Caco-2 (cell line): ENCODE data around the gene PCDH19. TPM values are rescaled to one million over a fixed set of nuclear protein-coding genes. Genes with fewer than 3 reads are reported as not detected.

Experiments
- BruUV-seq: library from RNA; stranded (reverse); fragments of 400-500 nt; replicated peaks from 2 replicates; lab custom pipeline; 2021; lab: Mats Ljungman, UMichigan
- CTCF ChIA-PET: fragments of 300-600 bp; sonication (Branson Sonifier 250); formaldehyde crosslinking; loops from one replicate; lab custom pipeline; 2022; ENCODE audit warnings: antibody characterized with exemption; lab: Charles Lee
- POLR2A ChIA-PET: fragments of 300-600 bp; sonication (Branson Sonifier 250); formaldehyde crosslinking; loops from one replicate; lab custom pipeline; 2022; ENCODE audit warnings: antibody characterized with exemption; lab: Charles Lee
- DNase-seq, 2 experiments: peaks; one replicate each; pipeline versions ENCODE4 v3.0.0 to v3.0.0-alpha.2; 2020 to 2022
- H3K27me3 ChIP-seq: replicated peaks from 2 replicates; pipeline ENCODE4 v1.6.0; 2011; ENCODE audit warnings: low read length; ENCODE audit not compliant: control insufficient read depth, insufficient read depth
- H3K36me3 ChIP-seq: 2 replicates; pipeline ENCODE4 v1.5.1; 2011; ENCODE audit warnings: low read length; ENCODE audit not compliant: control insufficient read depth, insufficient read depth
- H3K4me1 ChIP-seq: fragments of 250-450 bp; sonication (Bioruptor Pico); 2 replicates; pipeline ENCODE4 v1.5.1; 2020; ENCODE audit warnings: mild to moderate bottlenecking
- H3K4me3 ChIP-seq: 2 replicates; pipeline ENCODE4 v1.5.1; 2011; ENCODE audit warnings: low read depth, mild to moderate bottlenecking, control low read depth, low read length
- H3K9me3 ChIP-seq: fragments of 250-450 bp; sonication (Bioruptor Pico); 2 replicates; pipeline ENCODE4 v1.5.1; 2020; ENCODE audit warnings: mild to moderate bottlenecking, moderate library complexity
- H3K27ac Mint-ChIP-seq: one replicate; pipeline ENCODE4 v1.8.0; 2022; ENCODE audit warnings: mixed read lengths; ENCODE audit not compliant: unreplicated experiment
- H3K27me3 Mint-ChIP-seq: one replicate; pipeline ENCODE4 v1.8.0; 2022; ENCODE audit warnings: mixed read lengths; ENCODE audit not compliant: insufficient read depth, unreplicated experiment
- H3K36me3 Mint-ChIP-seq: one replicate; pipeline ENCODE4 v1.8.0; 2022; ENCODE audit warnings: mild to moderate bottlenecking, mixed read lengths; ENCODE audit not compliant: insufficient read depth, unreplicated experiment
- H3K4me1 Mint-ChIP-seq: one replicate; pipeline ENCODE4 v1.8.0; 2022; ENCODE audit warnings: low read depth, mixed read lengths; ENCODE audit not compliant: unreplicated experiment
- H3K4me3 Mint-ChIP-seq: one replicate; pipeline ENCODE4 v1.8.0; 2022; ENCODE audit warnings: mild to moderate bottlenecking, moderate library complexity, mixed read lengths; ENCODE audit not compliant: unreplicated experiment
- H3K9me3 Mint-ChIP-seq: one replicate; pipeline ENCODE4 v1.8.0; 2022; ENCODE audit warnings: mixed read lengths; ENCODE audit not compliant: unreplicated experiment
- CTCF ChIP-seq, 2 experiments: fragments of 200-600 bp in 1 of 2; IDR thresholded peaks; 1 replicate in 1 of 2; 2 replicates in 1 of 2; pipeline versions ENCODE4 v1.5.1 to v1.8.0; 2011 to 2022; ENCODE audit warnings: antibody characterized with exemption in 1 of 2, control low read depth in 1 of 2, inconsistent platforms in 1 of 2, low read depth in 1 of 2, low read length in 1 of 2, mild to moderate bottlenecking in 1 of 2, moderate library complexity in 1 of 2; ENCODE audit not compliant: insufficient read depth in 1 of 2, severe bottlenecking in 1 of 2, unreplicated experiment in 1 of 2
- intact Hi-C: fragments of 100-400 bp; cut with micrococcal nuclease; formaldehyde crosslinking; loops from one replicate; pipeline ENCODE4 v1.10.0; 2022; ENCODE audit not compliant: unreplicated experiment
- total RNA-seq: library from RNA; stranded (reverse); gene quantifications from 2 replicates; pipeline ENCODE4 v1.2.3, GENCODE V29; 2022

Gene PCDH19
- total RNA-seq, 1 experiment from 2014 or later = 0.11 TPM

DNA sequence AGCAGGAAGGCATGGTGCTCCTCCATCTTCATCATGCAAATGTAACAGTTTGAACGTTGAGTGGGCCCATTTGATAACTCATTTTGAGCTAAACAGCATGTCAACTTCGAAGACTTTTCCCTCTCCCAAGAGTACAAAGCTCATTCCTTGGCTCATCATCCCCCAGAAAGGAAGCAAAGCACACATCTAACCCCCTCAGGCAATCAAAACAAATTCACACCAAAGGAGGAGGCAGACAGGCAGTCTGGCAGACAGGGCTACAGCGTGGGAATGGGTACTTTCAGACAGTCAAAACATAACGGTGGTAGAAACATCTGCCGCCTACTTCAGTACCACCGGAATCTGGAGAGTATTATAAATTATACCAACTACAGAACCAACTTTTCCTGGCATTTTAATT, 81.7 kb downstream of the PCDH19 start:
- Mint-ChIP-seq H3K27ac (no peak overlapping the region), H3K4me3 (no peak overlapping the region), H3K36me3 (no peaks in the 10 kb centered on the region), H3K27me3 (peaks cover 3% of the 10 kb centered on the region), H3K4me1 (no peaks in the 10 kb centered on the region), H3K9me3 (no peaks in the 10 kb centered on the region)
- intact Hi-C loops = no loop called here
- Histone ChIP-seq H3K27me3 (no peaks in the 10 kb centered on the region), H3K4me3 (no peak overlapping the region), H3K9me3 (no peaks in the 10 kb centered on the region), H3K4me1 (no peaks in the 10 kb centered on the region), H3K36me3 (no peaks in the 10 kb centered on the region)
- no peak for TF ChIP-seq CTCF (IDR thresholded peaks at IDR 0.05; ENCODE audit: insufficient read depth in 1 of 2, low read depth in 1 of 2, low read length in 1 of 2, severe bottlenecking in 1 of 2, unreplicated experiment in 1 of 2)
- ChIA-PET POLR2A (no interaction called here), CTCF (no interaction called here)
- BruUV-seq = no TSS peak
- no peak for DNase-seq

GRCh38 chrX:100319716-100320115, 90.4 kb downstream of the PCDH19 start:
- Mint-ChIP-seq H3K4me3 (no peak overlapping the region), H3K9me3 (no peaks in the 10 kb centered on the region), H3K27me3 (peaks cover 9% of the 10 kb centered on the region), H3K4me1 (no peaks in the 10 kb centered on the region), H3K27ac (no peak overlapping the region), H3K36me3 (no peaks in the 10 kb centered on the region)
- ChIA-PET POLR2A (no interaction called here), CTCF (no interaction called here)
- no peak for DNase-seq
- Histone ChIP-seq H3K9me3 (no peaks in the 10 kb centered on the region), H3K4me3 (no peak overlapping the region), H3K36me3 (no peaks in the 10 kb centered on the region), H3K27me3 (no peaks in the 10 kb centered on the region), H3K4me1 (no peaks in the 10 kb centered on the region)
- BruUV-seq = no TSS peak
- intact Hi-C loops = no loop called here
- TF ChIP-seq CTCF (IDR thresholded peaks at IDR 0.05; ENCODE audit: insufficient read depth in 1 of 2, low read depth in 1 of 2, low read length in 1 of 2, severe bottlenecking in 1 of 2, unreplicated experiment in 1 of 2) = no peak

GRCh38 chrX:100316987-100317386, 93.1 kb downstream of the PCDH19 start:
- Histone ChIP-seq H3K36me3 (no peaks in the 10 kb centered on the region), H3K27me3 (no peaks in the 10 kb centered on the region), H3K4me1 (no peaks in the 10 kb centered on the region), H3K9me3 (no peaks in the 10 kb centered on the region), H3K4me3 (no peak overlapping the region)
- intact Hi-C loops = no loop called here
- ChIA-PET POLR2A (no interaction called here), CTCF (no interaction called here)
- no peak for DNase-seq
- Mint-ChIP-seq H3K36me3 (no peaks in the 10 kb centered on the region), H3K4me3 (no peak overlapping the region), H3K27me3 (peaks cover 9% of the 10 kb centered on the region), H3K27ac (no peak overlapping the region), H3K9me3 (no peaks in the 10 kb centered on the region), H3K4me1 (no peaks in the 10 kb centered on the region)
- no TSS peak for BruUV-seq
- TF ChIP-seq CTCF (IDR thresholded peaks at IDR 0.05; ENCODE audit: insufficient read depth in 1 of 2, low read depth in 1 of 2, low read length in 1 of 2, severe bottlenecking in 1 of 2, unreplicated experiment in 1 of 2) = no peak
